MCF 10A (cell line): Measurements from ENCODE around the gene RAD51B. TPM values are rescaled to one million over a fixed set of nuclear protein-coding genes. Genes with fewer than 3 reads are reported as not detected.
"Not testable (repeated sequence)": the region's sequence is repeated elsewhere in the genome, so short reads cannot be mapped to it uniquely, and the experiment has no call there.

Experiments used
- BruUV-seq: library from RNA; stranded (reverse); fragments of 400-500 nt; replicated peaks from 2 replicates; lab custom pipeline; 2021; lab: Mats Ljungman, UMichigan
- CTCF ChIA-PET: fragments of 300-600 bp; sonication (Branson Sonifier 250); formaldehyde crosslinking; extraction: SDS; loops from one replicate; lab custom pipeline; 2021; ENCODE audit warnings: antibody characterized with exemption, inconsistent platforms; lab: Yijun Ruan, JAX
- POLR2A ChIA-PET: fragments of 300-600, 350-650 bp; sonication (Branson Sonifier 250); formaldehyde crosslinking; extraction: SDS; loops from one replicate; lab custom pipeline; 2020; ENCODE audit warnings: antibody characterized with exemption, inconsistent platforms; lab: Yijun Ruan, JAX
- DNase-seq: peaks from one replicate; pipeline ENCODE4 v3.0.0-alpha.2; 2018; ENCODE audit not compliant: unreplicated experiment
- H3K27ac Mint-ChIP-seq: one replicate; pipeline ENCODE4 v1.8.0; 2022; ENCODE audit warnings: mild to moderate bottlenecking, low read depth, mixed read lengths; ENCODE audit not compliant: unreplicated experiment
- H3K27me3 Mint-ChIP-seq: one replicate; pipeline ENCODE4 v1.8.0; 2022; ENCODE audit warnings: mixed read lengths; ENCODE audit not compliant: insufficient read depth, unreplicated experiment
- H3K36me3 Mint-ChIP-seq: one replicate; pipeline ENCODE4 v1.8.0; 2022; ENCODE audit warnings: mild to moderate bottlenecking, moderate library complexity, mixed read lengths; ENCODE audit not compliant: insufficient read depth, unreplicated experiment
- H3K4me1 Mint-ChIP-seq: one replicate; pipeline ENCODE4 v1.8.0; 2022; ENCODE audit warnings: mixed read lengths; ENCODE audit not compliant: insufficient read depth, unreplicated experiment
- H3K4me3 Mint-ChIP-seq: one replicate; pipeline ENCODE4 v1.8.0; 2022; ENCODE audit warnings: mild to moderate bottlenecking, moderate library complexity, mixed read lengths; ENCODE audit not compliant: unreplicated experiment
- H3K9me3 Mint-ChIP-seq: one replicate; pipeline ENCODE4 v1.8.0; 2022; ENCODE audit warnings: mixed read lengths; ENCODE audit not compliant: unreplicated experiment
- CTCF ChIP-seq: fragments of 200-600 bp; IDR thresholded peaks from one replicate; pipeline ENCODE4 v1.8.0; 2022; ENCODE audit warnings: antibody characterized with exemption, mild to moderate bottlenecking; ENCODE audit not compliant: unreplicated experiment
- intact Hi-C: fragments of 100-400 bp; cut with micrococcal nuclease; formaldehyde crosslinking; loops from 2 replicates; pipeline ENCODE4 v1.14.1; 2022
- total RNA-seq: library from RNA; stranded (reverse); gene quantifications from 2 replicates; pipeline ENCODE4 v1.2.3, GENCODE V29; 2022

The RAD51B gene
- total RNA-seq, 1 experiment from 2014 or later, result 14.6 TPM

DNA sequence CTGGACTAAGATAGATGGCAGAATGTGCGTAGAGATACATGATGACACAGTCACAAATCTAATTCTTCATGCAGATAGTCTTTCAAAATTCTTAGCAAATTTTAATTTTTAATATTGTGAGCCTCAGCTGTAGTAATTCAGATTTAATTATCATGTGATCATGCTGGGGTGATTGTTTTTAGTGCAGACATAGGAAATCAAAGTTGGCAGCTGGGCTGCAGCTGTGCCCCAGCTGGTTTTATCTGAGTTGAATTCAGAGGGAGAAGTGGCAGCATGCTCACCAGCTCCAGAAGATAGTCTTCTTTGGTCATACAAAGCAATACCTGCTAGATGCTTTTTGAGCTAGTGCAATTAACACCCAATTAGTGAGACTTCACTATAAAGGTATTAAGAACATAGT lies 292.9 kb downstream of the RAD51B start:
- TF ChIP-seq CTCF, result no peak
- no TSS peak for BruUV-seq
- peaks cover 10% of the 10 kb centered on the region for H3K4me1 Mint-ChIP-seq
- H3K27ac Mint-ChIP-seq, result no peak overlapping the region
- no peaks in the 10 kb centered on the region for H3K9me3 Mint-ChIP-seq
- H3K27me3 Mint-ChIP-seq, result no peaks in the 10 kb centered on the region
- H3K4me3 Mint-ChIP-seq, result no peak overlapping the region
- no peaks in the 10 kb centered on the region for H3K36me3 Mint-ChIP-seq
- ChIA-PET POLR2A (interaction anchor here (0.6 to 1.7 kb wide), 6 partner anchors 9 to 488 kb away, joined by 3 to 6 read pairs (median 4); no protein-coding TSS in a partner anchor), CTCF (interaction anchor here (1.3 kb wide), 1 partner anchor 732 kb away, joined by 3 read pairs; no protein-coding TSS in a partner anchor)
- no peak for DNase-seq
- intact Hi-C loops, result no loop called here

DNA sequence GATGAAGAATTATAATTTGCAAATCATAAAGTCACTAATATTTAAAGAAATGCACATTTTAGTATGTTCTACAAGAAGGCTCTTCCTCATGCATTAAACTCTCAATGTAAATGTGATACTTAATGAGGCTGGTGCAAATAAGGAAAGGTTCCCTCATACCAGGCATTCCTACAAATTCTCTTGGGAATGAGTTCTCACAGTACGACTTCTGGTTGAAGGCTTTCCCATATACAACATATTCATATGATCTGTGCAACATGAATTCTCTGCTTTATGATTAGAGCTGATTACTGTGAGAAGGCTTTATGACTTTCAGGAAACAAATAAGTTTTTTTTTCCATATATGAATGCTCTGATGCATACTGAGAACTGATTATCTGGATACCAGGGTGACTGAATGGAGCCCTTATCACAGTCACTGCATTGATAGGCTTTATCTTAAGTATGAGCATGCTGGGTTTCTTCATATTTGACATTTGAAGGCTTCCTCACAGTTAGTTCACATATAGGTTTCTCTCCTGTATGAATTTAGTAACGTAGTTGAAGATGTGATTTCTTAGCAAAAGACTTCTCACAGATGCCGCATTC lies 293.9 kb downstream of the RAD51B start:
- peaks cover 10% of the 10 kb centered on the region for H3K4me1 Mint-ChIP-seq
- ChIA-PET CTCF (interaction anchor here (1.3 kb wide), 1 partner anchor 731 kb away, joined by 3 read pairs; no protein-coding TSS in a partner anchor), POLR2A (interaction anchor here (1.1 to 1.4 kb wide), 2 partner anchors 11 to 150 kb away, joined by 3 to 6 read pairs; no protein-coding TSS in a partner anchor)
- H3K36me3 Mint-ChIP-seq, result no peaks in the 10 kb centered on the region
- no peak for DNase-seq
- no peaks in the 10 kb centered on the region for H3K27me3 Mint-ChIP-seq
- no peak overlapping the region for H3K27ac Mint-ChIP-seq
- H3K9me3 Mint-ChIP-seq, result no peaks in the 10 kb centered on the region
- TF ChIP-seq CTCF, result no peak
- BruUV-seq, result no TSS peak
- intact Hi-C loops, result no loop called here
- no peak overlapping the region for H3K4me3 Mint-ChIP-seq

DNA sequence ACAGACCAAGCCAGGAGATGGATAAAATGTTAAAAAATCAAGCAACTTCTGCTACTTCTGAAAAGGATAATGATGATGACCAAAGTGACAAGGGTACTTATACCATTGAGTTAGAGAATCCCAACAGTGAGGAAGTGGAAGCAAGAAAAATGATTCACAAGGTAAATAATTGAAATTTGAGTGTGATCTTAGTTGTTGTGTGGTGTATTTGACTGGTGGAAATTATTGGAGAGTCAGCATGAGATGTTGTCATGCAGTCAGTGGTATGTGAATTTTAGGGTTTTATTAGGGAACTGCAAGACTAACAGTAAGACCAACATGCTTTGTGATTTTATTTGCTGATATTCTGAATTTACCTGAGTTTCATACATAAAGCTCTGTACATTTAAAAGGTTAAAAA lies 296.4 kb downstream of the RAD51B start:
- intact Hi-C loops, H3K9me3 Mint-ChIP-seq, H3K36me3 Mint-ChIP-seq, H3K27ac Mint-ChIP-seq, H3K4me1 Mint-ChIP-seq, CTCF ChIA-PET, H3K27me3 Mint-ChIP-seq, H3K4me3 Mint-ChIP-seq, DNase-seq, BruUV-seq: not testable (repeated sequence)
- POLR2A ChIA-PET, result interaction anchor here (0.6 kb wide), 1 partner anchor 72 kb away, joined by 4 read pairs; no protein-coding TSS in a partner anchor

DNA sequence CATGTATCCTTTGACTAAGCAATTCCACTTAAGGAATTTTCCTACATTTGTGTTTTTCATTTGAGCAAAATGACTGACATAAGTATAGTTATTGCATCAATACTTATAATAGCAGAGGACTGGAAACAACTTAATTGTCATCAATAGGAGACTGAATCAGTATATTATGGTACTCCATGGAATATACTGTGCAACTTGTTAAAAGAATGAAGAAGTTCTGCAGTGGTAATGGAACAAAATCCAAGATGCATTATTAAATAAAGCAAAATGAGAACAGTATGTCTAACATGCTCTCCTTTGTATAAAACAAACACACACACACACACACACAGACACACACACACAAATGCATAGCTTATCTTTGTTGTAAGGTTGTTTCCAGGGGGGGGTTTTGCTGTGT lies 303.1 kb downstream of the RAD51B start:
- TF ChIP-seq CTCF, result no peak
- no peak for DNase-seq
- no peaks in the 10 kb centered on the region for H3K27me3 Mint-ChIP-seq
- H3K27ac Mint-ChIP-seq, result no peak overlapping the region
- H3K9me3 Mint-ChIP-seq, result no peaks in the 10 kb centered on the region
- peaks cover 16% of the 10 kb centered on the region for H3K4me1 Mint-ChIP-seq
- H3K36me3 Mint-ChIP-seq, result no peaks in the 10 kb centered on the region
- no TSS peak for BruUV-seq
- intact Hi-C loops, result no loop called here
- ChIA-PET CTCF (no interaction called here), POLR2A (no interaction called here)
- H3K4me3 Mint-ChIP-seq, result no peak overlapping the region
